Renal cortical epithelial cell (primary cell): ENCODE data around the gene FLT4. TPM values are rescaled to one million over a fixed set of nuclear protein-coding genes. Genes with fewer than 3 reads are reported as not detected.

ENCODE experiments used
- DNase-seq: peaks from one replicate; pipeline ENCODE4 v3.0.0-alpha.2; 2011; ENCODE audit warnings: low read depth
- total RNA-seq: library from RNA; depleted of rRNA; stranded (reverse); fragments of >200 nt; gene quantifications from 2 replicates; pipeline ENCODE4 v1.2.3, GENCODE V29; 2014

The FLT4 gene
- total RNA-seq, 1 donor from 2014 or later, result 0.55 TPM

DNA sequence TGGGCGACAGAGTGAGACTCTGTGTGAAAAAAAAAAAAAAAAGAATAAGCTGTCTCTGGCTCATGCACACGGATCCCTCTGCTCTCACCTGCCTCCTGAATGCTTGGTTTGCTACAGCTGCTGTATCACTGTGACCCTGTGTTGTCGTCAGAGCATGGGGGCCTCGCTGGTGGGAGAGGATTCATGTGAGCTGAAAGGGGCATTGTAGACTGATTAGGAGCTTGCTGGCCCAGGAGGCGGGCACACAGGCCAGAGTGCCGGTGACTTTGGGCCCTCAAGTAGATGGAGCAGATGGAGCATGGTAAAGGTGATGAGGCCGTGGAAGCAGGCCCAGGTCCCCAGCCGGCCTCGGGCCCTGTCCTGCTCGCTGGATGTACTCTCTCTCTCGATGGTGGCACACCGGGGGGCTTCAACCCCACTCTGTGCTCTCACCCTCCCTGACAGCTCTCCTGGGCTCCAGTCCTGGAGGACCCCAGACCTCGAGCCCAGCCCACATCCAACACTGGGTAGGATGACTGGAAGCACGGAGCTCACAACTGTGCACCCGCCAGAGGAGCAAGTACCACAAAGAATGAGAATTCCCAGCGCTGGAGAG lies 7.1 kb downstream of the FLT4 start:
- no peak for DNase-seq

DNA sequence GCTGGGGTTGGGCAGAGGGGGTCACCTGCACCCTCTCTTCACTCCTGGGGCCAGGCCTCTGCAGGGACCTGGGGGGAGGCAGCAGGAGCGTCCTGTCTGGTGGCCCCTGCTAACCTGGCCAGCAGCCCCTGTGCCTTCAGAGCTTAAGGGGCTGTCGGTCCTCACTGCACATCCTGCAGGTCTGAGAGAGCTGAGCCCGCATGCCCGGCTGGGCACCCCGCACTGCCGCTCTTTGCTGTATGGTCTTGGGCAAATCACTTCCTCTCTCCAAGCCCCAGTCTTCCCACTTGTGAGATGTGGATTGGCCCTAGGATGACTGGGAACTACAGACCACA lies 7.9 kb downstream of the FLT4 start:
- no peak for DNase-seq

DNA sequence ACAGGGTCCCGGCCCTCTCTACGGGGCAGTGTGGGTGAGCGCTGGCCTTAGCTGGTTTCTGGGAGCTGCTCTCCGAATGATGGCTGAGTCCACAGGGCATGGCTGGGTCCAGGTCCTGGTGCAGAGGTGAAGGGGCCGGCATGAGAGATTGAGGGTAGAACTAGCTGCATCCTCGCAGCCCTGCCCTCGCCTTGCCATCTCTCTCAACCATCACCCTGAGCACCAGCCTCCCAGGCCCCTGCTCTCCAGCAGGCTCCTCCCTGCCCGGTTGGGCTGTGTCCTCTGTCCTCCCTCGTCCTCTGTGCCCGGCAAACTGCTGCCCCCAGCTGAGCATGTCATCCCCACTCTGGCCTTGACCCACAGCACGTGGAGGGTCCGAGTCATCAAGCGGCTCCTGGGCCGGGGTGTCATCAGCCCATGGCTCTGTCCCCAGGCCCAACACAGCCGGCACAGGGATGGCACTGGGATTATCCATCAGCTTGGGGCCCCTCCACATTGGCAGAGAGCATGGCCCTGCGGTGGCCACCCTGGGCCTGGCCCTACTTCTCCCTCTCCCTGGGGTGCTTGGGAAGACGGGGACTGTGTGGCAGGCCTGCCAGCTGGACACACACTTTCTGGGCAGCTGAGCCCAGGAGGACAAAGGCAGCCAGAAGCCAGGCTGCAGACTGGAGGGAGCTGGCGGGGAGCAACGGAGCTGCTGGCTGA lies 8.4 kb downstream of the FLT4 start:
- DNase-seq, result no peak

DNA sequence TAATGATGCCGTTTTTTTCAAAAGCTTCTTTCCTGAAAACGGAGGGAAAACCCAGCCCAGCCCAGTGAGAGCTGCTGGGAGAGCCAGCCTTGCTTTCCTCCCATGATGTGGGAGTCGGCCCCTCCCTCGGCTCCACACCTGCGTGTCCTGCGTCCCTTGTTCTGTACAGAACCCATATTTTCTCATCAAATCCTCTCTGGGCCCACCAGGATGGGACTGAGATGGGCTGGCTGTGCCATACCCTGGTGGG lies 8.9 kb downstream of the FLT4 start:
- no peak for DNase-seq

DNA sequence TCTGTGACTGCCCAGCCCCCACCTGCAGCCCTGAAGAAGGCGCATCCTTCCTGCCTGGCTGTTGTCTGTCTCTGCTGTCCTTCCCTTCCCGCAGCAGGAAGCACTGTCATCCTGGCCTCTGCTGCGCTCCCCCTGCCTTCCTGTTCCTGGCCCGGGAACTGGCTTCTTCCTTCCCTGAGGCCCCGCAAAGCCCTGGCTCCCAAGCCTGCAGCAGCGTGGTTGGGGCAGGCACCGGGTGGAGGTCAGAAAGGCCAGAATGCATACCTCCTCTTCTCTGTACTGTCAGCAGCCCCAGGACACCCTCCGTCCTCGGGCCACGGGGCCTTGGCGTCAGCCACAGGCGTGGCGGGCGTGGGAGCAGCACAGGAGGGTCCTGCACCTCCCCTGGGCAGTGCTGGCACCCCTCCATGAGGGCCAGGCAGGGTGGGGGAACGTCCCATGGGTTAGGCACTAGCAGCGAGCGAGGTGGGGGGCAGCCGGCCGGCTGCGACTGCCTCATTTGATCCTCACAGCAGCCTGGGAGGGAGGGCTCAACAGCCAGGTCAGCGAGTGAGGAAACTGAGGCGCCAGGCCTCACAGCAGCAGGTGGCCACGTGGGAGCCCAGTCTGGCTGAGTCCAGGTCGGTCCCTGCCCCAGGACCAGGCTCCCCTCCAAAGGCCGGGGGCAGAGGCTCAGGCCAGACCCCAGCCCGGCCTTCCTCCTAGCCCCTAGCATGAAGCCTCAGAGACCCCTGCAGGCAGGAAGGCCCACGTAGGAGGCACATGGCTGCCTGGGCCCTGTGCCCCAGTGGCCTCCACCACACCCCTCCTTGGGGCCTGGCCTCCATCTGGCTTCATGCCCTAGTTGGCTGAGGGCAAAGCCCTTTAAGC lies 9.4 kb downstream of the FLT4 start:
- no peak for DNase-seq

DNA sequence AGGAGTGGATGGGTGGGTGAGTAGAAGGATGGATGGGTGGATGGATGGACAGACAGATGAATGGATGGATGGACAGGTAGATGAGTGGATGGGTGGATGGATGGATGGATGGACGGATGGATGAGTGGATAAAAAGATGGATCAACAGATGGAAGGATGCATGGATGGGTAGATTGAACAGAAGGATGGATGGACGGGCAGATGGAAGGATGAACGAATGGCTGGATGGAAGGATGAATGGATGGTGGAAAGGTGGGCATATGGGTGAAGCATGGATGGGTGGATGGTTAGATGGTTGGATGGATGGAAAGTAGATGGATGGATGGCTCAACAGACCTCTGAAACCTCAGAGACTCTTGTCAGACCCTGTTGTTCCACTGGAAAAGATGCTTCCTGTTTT lies 10.1 kb downstream of the FLT4 start:
- DNase-seq, result no peak

DNA sequence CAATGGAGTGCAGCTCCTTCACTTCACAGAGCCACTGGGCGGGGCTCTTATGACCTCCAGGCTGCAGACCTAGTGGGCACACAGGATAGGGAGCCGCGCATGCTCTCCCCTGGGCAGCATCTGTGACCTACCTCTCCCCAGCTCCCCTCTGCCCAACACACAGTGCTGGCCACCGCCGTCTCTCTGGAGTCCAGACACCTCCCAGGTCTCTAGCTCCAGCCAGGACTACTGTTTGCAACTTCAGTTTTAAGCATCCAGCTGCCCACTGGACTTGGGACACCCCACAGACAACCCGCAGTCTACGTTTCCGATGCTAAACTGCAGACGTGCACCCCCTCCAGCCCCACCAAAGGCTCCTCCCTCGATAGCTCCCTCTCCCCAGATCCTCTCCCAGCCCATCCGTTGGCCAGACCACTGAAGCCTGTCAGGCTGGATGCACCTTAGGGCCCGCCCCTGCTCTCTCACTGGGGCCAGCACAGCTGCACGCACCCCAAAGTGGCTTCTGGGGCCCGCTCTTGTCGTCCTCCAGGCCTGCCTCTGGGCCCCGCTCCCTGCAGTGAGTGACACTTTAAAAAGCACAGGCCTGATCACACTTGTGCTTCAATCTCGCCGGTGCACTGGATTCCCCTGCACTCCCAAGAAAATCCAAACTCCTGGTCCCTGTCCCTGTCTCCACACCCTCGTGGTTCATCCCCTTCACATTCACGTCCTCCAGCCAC lies 11.3 kb downstream of the FLT4 start:
- DNase-seq, result no peak

DNA sequence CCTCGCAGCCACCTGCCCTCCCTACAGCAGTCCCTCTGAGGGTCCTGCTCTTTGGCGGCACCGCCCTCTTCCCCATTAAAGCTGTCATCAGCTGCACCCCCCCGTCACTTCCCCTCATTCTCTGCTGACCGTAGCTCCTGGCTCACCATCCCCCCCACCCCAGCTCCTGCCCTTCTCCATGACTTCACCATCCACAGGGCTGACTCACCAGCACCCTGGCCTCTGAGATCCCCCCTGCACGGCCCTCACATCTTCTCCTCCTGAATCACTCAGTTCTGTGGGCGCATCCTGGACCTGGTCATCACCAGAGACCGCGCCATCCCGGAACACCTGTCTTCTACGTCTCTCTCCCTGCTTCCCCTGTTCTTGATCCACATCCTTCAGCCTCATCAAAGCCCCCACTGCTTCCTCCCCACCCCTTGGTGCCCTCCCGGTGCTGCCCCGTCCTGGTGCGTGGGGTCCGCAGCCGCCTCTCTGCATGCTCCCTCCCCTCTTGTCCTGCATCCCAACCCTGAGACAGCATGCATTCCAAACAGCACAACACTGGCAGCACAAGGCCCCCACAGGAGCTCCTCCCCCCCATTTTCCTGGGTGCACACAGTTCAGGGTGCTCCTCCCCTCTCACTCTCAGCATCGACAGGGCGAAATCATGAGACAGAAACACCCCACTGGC lies 12.9 kb downstream of the FLT4 start:
- DNase-seq, result no peak

DNA sequence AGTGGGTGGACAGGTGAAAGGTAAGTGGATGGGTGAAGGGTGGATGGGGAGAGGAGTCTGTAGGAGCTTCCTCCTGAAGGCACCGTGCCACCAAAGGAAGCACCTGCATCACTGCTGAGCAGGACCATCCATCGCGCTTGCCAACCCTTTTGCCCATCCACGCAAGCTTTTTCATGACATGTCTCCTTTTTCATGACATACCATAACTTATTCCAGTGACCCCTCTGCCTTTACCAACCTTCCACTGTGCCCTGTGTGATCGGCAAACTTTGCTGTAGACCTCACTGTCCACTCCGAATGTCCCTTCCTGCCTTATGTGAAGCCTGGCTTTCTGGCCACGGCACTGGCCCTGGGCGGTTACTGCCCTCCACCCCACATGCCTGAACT lies 13.4 kb downstream of the FLT4 start:
- DNase-seq, result no peak

DNA sequence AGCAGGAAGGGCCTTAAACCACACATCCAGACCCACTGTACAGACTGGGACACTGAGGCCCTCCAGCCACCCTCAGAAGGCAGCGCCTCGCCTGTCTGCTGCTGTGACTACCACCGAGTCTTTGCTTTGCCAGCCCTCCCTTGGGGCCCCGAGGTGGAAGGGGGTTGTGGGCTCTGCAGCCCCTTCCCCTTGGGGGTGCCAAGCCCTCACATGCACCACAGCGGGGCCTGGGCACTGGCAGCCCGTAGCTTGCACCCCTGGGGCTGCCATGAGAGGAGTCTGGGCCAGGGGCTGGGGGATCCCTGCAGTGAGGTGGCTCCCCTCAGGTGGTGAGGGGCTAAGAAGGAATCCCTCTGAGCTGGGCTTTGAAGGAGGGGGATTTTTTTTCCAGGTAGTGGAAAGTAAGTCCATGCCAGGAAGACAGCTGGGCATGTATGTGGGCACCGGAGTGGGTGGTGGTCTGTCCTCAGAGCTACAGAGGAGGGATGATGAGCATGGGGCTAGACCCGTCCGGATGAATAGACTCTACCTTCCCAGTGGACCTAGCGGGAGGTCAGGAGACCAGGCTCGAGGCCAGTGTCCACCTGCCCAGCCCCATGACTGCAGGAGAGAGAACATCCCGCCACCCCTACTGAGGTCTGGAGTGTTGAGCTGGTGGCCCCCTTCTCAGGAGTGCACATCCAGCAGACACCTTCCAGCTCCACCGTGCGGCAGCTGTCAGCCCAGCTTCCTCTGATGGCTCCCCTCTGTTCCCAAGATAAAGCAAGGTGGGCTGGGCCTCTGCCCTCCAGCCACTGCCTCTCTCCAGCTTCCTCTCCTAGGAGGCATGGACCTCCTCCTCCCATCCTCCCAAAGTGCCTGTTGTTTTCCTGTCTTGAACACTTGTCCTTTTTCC lies 15.9 kb downstream of the FLT4 start:
- no peak for DNase-seq

DNA sequence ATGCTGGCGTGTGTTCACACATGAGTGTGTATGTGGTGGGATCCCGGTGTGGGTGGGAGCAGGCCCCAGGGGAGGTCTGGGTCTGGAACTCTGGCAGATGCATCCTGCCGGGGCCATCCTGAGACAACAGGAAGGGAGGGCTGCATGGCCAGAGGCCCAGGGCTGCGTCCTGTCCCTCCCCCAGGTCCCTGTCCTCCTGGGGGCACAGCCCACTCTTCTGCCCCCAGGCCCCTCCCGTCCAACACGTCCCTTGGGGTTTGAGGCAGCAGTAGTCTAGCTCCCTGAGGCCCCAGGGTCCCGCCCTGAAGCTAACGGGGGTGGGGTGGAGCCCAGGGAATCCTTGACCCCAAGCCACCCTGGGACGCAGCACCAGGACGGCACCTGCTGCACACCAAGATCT lies 16.6 kb downstream of the FLT4 start:
- no peak for DNase-seq

DNA sequence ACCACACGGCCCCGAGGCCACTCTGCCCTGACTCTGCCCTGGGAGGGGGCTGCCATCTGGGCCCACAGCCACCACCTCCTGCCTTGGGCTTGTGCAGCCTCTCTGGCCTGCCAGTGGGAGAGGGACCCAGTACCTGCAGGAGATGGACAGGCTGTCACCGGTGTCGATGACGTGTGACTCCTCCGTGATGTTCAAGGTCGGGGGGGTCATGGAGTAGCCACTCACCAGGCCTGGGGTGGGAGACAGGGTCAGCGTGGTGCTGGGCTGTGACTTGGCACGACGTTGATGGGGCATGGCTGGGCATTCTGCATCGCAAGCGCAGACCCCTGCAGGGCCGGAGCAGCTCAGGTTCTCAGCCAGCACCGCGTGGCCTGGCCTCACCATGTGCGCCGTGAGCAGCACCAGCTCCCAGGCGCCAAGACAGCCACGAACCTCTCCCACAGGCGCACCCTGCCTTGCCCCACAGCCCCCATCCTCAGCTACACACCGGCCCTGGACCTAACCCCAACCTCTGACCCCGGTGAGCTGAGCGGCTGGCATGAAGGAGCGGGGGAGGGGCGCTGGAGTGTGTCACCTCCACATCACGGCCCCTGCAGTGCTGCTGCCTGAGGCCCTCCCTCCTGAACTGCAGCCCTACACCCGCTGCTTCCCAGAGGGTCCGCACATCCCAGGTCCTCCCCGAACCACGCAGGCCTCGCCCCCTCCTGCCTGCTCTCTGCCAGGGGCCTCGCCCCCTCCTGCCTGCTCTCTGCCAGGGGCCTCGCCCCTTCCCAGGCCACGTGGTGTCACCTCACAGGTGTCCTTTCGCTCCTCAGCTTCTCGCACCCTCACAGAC lies 17.6 kb downstream of the FLT4 start:
- no peak for DNase-seq

DNA sequence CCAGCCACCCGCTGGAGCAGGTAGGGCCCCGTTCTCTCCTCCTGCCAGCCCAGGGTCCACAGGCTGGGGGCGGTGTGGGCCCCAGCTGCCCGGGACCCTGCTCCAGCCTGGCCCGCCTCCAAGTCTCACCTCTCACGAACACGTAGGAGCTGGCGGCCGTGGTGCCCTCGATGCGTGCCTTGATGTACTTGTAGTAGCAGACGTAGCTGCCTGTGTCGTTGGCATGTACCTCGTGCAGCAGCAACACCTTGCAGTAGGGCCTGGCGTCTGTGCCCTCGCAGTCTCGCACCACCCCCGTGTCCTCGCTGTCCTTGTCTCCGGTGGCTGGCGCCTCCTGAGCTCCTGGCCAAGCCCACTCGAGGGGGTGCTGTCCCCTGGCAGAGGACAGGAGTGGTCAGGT lies 19.0 kb downstream of the FLT4 start:
- no peak for DNase-seq

DNA sequence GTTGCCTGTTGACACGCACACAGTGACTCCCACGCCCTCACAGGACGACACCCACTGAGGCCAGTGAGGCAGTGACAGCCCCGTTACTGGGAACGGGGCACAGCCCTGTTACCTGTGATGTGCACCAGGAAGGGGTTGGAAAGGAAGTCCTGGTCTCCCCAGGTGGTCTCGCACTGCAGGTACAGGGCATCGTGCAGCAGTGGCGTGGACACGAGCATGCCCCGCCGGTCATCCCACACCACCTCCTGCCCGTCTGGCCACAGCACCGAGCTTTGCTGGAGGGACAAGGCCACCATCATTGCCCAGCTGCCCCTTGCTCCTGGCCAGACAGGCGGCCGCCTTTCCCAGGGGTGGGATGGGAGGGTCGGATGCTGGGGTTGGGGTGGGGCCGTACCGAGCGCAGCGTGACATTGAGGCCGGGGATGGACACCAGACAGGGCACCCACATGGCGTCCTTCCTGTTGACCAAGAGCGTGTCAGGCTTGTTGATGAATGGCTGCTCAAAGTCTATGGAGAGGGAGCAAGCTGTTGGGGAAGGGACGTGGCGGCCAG lies 19.5 kb downstream of the FLT4 start:
- no peak for DNase-seq

DNA sequence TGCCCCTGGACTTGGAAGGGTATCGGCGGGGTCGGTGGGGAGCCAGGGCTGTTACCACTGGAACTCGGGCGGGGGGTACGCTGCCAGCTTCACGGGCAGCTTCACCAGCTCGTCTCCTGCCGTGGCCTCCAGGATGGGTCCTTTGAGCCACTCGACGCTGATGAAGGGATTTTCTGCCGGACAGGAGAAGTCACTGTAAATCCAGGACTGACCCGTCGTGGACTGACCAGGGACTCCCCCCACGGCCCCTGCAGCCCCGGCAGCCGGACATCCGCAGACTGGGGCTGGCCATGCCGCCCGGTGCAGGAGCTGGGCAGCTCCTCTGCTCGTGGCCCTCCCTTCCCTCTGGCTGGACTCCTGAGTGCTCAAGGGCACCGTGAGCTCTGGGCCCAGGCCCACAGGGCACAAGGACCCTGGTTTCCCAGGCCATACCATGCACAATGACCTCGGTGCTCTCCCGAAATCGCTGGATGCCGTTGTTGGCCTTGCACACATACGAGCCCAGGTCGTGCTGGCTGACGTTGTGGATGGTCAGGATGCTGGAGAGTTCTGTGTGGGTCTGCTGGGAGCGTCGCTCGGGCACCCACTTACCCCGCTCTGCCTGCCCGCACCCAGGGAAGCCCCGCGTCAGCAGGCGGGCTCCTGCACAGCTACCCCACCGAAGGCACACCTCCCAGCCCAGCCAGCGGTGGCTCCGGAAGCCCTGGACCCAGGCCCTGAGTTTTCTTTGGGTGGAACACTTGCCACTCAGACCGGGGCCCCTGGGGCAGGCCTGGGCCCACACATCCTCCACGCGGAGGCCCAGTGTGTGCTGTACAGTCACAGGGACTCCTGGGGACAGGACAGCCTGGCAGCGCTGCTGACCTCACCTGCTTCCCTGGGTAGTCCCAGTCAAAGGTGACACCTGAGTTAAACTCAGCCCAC lies 20.3 kb downstream of the FLT4 start:
- no peak for DNase-seq

DNA sequence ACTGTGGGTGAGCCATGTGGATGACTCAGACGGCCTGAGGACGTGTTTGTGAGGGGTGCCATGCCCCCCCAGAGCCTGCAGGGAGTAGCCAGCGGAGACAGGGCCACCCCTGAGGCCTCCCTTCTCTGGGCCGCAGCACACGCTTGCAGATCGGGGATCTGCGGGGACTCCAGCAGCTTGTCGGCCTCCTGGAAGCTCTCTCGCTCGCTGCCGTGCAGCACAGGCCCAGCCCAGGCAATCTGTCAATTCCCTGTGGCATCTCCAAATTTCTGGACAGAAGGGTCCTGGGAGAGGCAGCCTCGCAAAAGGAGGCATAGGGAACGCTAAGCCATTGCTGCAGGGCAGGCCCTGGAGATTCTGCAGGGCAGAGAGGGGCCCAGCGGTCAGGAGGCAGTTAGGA lies 21.2 kb downstream of the FLT4 start:
- DNase-seq, result no peak

DNA sequence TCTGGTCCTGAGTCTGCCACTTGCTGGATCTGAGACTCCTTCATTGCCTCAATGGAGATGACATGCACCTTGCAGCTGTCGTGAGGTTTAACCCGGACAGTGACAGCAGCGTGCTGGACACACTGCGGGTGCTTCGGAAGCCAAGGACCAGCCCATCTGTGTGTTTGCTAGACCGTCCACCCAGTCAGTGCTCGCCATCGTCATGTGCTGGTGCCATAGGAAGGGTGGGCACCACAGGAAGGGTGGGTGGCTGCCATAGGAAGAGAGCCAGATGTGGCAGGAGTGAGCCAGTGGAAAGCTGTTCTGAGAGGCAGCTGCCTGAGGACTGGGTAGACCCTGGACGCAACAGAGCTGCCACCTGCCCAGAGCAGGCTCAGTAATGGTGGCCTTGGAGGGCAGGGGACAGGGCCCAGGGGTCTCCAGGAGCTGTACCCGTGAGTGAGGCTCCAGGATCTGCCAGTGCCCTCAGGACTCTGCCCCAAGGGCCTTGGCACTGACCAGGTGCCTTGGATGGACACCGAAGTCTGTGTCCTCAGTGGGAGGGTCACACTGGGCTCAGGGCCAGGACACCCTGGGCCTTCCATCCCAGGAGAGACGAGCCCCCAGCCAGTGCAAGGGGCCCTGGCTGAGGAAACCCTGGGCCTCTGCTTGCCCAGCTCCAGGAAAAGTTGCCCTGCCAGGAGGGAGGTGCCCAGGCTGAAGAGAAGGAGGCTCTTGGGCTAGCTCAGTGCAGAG lies 21.8 kb downstream of the FLT4 start:
- no peak for DNase-seq
